ENCODE results near the gene ADGRL3.
"Not testable (repeated sequence)": the region's sequence is repeated elsewhere in the genome, so short reads cannot be mapped to it uniquely, and the experiment has no call there.

Gene ADGRL3

DNA sequence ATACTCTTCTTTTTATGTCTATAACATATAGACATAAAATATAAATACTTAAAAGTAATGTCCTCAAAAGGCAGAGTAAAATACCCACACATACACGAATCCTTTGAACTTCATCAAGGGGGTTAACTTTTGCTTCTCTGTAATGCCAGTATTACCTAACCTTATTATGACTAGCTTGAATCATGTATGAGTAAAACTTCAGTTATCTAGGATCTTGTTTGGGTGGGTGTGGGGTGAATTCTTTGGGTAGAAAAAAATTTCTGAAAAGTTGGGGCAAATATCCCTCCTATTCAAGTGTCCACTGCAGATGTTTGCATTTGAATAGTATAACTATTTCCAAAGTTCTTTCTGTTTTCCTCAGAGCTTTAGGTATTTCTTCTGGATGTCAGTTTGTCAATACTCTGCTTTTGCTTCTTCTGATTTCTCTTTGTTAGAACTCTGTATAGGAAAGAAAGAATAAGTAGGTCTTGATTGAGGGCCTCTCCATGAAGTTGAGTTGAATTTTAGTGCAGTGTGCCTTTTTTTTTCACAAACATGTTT is 173.8 kb downstream of the ADGRL3 start:
- DNase-seq, result no peak

DNA sequence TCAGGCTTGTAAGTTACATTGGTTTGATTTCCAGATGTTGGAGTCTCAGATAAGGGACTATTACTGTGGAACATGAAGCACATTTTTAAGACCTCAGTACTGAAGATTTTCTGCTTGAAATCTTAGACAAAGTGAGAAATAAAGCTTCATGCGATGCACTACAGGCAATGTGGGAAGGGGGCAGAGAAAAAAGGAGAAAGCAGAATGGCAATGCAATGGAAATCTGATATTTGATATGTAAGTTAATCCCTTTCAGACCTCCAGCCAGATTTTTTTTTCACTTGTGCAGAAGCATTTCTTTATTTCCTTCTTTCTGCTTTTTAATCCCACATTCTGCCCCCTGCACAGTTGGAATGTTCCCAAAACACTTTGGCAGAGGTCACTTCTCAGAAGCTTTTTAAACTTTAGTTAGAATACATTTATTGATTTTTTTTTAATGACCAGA is 174.3 kb downstream of the ADGRL3 start:
- DNase-seq, result no peak

DNA sequence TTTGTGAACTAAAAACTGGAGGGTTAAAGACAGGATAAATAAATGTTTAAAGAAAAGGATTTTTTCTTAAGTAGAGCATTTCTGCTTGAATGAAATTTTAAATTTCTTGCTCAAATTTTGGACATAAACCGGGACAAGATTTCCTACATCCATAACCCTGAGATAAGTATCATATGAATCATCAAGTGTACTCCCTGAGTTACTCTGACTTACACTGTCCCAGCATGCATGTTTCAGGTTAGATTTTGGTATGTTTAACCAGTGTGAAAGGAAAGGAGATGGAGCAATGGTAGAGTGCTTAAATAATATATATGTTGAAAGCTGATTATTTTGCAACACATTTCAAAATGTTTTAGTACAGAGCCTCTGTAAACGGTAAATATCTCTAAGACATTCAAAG is 175.2 kb downstream of the ADGRL3 start:
- DNase-seq, result no peak

DNA sequence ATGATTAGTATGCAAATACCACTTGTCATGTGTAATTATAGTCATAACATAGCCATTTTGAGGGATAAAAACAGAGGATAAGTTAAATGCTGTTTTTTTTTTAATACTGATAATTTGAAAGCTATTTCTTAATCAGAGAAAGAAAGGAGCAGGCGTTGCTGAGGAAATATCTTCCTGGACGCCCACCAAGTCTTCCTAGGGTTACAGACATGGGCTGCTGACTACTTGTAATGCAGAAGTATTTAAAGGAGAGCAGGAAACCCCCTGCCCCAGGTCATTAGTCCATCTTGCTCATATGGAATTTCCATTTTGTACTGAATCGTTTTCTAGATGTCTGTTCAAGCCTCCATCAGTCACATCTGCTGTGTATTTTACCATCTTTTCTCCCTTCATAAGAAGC is 176.2 kb downstream of the ADGRL3 start:
- no peak for DNase-seq

DNA sequence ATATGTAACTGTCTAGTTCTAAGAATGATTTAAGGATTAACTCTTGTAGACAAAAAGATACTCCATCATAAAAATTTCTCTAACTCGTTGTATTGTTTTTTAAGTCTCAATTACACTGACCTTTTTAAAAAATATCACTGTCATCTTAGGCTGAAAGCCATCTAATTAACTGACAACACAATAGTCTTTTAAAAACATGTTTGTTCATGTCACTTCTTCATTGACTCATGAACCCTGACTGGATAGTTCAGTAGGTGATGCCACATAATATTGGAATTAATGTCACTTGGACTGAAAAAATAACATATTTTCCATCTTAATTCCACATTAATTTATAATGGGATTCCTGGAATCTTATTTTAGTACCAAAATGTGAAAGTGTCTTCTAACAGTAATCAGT is 179.3 kb downstream of the ADGRL3 start:
- no peak for DNase-seq

DNA sequence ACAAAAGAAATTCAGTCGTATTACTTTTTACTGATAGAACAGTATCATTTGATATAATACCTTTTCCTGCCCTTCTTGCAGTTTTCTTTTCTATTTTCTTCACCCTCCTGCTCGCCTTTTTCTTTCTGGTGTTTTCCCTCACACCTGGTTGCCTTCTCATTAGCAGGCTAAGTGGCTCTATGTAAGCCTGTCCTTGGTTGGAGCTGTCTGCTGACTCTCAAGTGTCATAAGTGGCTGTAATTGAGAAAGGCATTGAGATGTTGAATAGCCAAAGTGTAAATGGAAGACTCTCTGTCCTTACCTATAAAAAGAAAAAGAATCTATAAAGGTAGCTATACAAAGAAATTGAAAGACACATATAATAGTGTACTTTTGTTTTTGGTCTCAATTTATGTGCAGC is 180.7 kb downstream of the ADGRL3 start:
- DNase-seq, result no peak

DNA sequence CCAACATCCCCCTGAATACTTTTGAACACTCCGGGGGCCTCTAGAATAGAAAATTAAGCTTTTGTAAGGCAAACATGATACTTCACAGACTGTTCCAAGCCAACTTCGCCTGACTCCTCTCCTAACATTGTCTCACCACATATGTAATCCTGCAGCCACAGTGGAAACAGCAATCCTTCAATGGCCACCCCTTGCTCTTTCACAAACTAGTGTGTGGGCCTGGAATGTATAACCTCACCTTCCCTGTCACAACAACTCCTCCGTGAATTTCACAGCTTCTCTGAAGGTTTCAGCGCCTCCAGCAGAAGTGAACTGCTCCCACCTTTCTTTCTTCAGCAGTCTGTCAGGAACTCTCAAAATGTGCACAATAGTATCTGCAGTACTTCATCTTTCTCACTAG is 185.1 kb downstream of the ADGRL3 start:
- DNase-seq, result no peak

DNA sequence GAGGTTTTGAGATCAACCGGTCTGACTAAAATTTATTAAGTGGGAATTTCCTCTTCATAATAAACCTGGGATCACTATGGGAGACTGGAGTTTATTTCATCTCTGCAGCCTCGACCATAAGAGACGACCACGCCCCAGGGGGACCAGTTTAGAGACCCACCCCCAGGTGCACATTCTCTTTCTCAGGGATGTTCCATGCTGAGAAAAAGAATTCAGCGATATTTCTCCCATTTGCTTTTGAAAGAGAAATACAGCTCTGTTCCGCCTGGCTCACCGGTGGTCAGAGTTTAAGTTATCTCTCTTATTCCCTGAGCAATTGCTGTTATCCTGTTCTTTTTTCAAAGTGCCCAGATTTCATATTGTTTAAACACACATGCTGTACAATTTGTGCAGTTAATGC is 187.2 kb downstream of the ADGRL3 start:
- not testable (repeated sequence) for DNase-seq

DNA sequence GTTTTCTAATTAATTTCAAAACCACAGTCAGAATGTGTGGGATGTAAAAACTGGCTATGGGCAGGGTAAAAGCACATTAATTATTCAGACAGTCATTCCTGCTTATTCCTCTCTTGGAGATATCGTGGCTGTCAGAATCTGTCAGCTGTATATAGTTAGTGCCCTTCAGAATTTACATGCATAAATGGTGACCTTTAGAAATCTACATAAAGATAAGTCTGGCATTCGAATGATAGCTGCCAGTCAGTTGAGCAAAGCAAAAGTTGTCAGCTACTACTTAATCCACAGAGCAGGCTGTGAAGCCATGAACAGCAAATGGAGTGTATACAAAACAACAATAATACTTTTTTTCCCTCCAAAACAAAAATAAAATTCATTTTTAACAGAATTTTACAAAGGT is 189.5 kb downstream of the ADGRL3 start:
- no peak for DNase-seq

DNA sequence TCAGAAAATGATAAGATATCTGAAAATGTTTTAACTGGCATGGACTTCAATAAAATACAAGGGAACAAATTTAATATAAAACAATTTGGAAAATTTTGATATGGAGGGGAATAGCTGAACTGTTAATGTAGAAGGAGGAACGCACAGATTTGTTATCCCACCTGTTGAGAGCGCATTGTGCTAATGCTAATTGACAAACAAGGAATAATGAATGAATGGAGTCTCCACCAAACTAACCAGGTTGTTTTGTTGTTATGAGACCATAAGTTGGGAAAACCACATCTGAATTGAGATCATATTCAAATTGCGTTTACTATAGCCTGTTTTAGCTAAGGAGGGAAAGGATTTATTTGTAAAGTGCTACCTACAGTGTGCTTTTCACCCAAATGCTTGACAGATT is 195.6 kb downstream of the ADGRL3 start:
- DNase-seq, result no peak

DNA sequence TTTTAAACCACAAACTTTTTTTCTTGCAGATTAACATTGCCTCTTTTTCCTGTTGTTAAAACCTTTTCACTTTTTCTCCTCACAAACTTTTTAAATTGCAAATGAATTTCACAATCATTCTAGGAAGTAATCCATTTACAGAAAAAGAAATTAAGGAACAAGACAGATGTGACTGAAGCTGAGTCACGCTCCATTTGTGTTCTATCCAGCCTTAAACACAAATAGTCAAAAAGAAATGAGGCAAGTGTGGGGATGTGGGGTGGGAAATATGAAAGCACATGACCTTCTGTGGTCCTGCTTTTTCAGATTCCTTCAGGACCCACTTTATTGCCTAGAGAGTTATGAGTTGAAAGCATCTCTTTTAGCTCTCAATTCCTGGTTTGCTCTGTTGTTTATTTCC is 197.0 kb downstream of the ADGRL3 start:
- DNase-seq, result no peak

DNA sequence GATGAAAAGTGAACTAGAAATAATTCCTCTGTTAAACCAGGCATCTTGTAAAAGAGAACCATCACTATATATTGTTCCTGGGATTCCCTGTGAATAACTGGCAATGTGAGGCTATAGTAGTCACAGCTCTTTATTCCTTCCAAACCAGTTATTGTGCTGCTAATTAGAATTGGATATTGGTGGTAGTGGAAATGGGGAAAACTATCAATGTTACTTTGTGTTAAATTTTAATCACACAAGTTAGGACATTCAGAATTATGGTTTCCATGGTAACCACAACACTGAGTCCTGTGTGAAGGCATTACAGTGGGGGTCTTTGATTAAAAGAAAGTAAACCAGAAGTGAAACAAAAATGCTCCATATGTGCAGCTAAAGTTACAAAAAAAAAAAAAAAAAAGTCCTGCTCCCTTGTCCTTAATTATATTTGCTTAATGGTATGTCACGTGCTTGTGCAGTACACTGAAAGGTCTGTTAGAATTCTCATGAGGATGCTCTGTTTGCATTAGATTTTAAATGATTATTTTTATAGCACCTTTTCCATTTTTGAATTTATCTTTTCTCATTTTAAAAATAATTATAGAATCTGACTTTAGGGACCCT is 200.4 kb downstream of the ADGRL3 start:
- no peak for DNase-seq

DNA sequence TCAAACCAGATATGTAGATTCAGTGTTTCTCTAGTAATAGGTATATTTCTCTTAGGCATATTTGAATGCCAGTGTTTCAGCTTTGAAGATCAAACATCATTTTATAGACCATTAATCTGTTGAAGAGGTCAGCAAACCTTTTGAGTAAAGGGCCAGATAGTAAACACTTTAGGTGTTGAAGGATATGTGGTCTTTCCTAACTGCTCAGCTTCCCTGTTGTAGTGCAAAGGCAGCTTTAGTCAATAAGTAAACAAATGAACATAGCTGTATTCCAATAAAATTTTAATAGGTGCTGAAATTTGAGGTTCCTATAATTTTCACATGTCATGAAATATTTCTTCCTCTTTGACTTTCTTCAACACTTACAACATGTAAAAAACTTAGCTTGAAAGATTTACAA is 201.6 kb downstream of the ADGRL3 start:
- DNase-seq, result no peak

DNA sequence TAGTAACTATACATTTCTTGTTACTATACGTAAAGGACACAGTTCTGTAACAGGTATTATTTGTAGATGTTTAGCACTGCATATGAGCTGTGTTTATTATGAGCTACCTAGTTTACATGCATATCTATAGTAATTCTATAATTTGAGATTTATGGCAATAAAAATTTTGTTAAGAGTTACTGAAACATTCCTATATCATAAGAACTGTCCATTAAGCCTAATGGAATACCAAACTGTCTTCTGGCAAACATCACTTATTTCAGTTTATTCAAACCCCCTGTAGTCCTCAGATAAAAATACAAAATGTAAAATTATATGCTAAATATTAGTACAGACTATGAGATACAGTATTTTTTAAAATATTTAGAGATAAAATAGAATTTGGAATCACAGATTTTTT is 205.2 kb downstream of the ADGRL3 start:
- no peak for DNase-seq

DNA sequence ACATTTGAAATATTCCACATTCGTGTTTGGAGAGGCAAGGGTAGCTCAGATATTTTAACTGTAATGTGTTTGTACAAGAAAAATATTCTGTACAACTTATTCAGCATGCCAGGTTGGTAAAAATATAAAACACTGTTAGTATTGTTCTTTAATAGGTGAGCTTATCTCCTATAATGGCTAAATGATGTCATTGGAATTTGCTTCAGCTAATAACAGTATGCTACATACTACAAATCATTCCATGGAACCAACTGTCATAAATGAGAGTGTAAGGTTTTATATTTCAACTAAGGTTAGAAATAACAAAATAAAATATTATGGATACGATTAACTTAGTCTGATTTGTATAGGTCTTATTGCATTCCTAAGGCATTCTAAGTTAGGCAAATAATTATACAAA is 206.6 kb downstream of the ADGRL3 start:
- DNase-seq, result no peak

DNA sequence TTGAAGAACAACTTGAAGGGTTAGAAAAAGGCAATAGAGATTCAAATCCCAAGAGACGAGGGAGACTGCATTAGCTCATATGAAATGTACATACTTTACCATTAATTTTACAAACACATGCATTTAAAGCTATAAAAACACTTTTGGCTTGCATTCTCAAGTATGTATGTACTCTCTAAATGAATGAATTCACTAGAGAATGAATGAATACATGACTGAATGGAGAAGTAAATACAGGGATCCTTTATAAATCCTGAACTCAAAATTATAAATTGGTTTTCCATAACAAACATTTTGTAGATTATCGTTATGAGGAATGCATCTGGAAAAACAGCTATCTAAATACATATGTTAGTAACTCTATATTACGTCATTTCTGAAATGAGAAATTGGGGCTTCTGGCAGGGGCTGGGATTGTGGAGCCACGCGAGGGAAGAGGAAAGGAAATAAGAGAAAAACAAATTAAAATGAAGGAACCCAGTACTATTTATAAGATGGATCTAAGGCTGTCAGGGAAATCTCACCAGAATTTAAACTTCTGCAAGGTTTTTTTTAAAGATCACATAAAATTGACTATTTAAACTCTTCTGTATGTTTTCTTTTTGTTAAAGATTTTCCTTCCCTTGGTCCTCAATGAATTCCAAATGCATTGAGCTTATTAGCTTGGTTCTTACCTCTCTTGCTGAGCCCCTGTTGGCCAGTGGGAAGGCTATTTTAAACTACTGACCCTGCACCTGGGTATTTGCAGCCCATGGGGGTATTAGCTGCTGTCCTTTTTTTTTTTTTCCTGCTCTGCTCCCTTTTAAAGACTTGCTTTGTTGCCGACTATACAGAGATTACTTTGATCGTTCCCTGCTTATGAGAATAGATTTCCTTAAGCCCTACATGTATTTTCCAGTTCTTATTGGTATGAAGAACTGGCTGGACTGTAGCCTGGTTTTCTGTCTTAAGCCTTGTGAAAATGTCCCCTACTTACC is 207.8 kb downstream of the ADGRL3 start:
- DNase-seq, result no peak

DNA sequence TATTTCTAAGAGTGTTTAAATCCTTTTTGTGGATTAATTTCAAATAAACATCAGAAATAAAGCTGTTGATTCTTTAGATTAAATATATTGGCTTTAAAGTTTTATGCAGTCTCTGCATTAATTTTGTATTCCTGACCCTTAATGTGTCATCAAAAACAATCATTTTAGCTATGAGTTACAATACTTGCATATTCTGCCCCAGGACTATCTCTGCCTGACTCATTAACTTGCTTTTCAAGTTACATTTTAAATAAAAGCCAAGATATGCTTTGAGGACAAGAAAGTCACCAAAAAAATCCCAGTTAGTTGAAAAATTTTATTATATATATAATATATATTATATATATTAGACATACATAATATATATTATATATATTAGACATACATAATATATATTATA is 208.7 kb downstream of the ADGRL3 start:
- DNase-seq, result no peak

DNA sequence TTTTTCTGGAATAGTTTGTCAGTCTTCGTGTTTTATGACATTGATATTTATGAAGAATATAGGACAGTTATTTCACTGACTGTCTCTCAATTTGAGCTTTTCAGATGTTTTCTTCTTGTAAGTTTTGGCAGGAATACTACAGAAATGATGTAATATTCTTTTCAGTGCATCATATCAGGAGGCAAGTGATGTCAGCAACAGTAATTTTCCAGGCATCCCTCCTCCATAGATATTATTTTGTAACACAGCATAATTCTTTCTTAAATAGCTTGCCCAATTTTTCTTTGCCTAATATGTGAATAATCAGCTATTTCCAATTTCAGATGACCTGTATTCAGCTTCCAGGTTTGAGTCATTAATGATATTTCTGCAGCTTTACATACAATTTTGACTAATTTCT is 211.1 kb downstream of the ADGRL3 start:
- no peak for DNase-seq

DNA sequence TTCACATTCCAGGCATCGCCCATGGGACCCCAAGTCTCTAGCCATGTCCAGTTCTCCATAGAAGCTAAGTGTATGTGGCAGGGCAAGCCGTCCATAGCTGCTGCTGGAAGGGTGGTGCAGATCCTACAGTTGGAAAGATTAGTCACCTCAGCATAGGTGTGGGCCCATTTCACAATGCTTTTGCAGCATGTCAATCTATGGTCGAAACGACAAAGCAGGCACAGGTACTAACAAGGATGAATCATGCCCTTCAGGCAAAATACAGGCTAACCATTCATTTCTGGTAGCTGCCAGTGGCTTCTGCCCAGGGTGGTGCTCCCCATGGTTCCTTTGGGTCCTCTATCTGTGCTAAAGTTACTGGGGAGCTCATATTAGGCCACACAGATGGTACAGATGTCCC is 225.2 kb downstream of the ADGRL3 start:
- no peak for DNase-seq

DNA sequence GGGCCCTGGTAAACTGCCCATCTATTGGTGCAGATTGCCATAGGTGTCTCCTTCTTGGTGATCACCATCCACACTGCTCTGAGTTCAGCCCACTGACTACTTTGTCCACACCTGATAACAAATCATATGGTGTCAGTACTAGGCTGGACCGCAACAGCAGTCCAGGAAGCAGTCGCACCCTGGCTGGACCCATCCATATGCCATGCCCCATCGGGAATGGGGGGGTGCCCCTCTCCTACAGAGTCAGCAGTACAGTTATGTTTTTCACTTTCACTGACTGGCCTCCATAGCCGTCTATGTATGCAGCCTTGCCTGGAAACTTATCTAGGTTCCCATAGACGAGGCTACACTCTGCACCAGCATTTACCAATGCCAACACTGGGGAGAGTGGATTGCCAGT is 226.1 kb downstream of the ADGRL3 start:
- no peak for DNase-seq

DNA sequence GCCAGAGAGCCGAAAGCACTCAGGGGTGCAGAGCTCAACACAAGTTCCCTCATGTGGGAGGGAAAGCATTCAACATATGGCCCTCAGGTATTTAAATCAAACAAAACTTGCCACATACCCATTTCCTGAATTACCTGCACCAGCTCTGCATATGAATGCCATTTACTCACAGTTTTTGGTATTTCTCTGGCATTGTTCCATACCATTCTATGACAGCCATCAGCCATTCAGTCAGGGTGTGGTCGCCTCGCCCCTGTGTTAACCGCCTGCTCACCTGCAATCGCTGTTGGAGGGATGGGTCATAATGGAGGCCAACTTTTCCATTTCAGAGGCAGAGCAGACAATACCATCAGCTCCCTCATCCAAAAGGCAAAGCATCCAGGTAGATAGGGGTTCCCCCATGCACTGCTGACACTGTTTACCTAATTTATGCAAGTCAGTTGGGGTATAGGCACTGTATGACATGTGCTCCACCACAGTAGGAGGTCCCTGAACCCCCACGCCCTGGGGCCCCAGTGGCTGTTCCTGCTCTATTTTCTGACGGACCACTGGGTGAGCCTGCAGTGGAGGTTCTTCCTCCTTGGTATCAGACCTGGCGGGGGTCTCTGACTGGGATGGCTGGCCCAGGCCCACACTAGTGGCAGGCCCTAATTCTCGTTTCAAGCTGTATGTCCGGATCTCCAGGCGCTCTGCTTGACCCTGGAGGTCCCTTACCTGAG is 227.1 kb downstream of the ADGRL3 start:
- DNase-seq, result no peak

DNA sequence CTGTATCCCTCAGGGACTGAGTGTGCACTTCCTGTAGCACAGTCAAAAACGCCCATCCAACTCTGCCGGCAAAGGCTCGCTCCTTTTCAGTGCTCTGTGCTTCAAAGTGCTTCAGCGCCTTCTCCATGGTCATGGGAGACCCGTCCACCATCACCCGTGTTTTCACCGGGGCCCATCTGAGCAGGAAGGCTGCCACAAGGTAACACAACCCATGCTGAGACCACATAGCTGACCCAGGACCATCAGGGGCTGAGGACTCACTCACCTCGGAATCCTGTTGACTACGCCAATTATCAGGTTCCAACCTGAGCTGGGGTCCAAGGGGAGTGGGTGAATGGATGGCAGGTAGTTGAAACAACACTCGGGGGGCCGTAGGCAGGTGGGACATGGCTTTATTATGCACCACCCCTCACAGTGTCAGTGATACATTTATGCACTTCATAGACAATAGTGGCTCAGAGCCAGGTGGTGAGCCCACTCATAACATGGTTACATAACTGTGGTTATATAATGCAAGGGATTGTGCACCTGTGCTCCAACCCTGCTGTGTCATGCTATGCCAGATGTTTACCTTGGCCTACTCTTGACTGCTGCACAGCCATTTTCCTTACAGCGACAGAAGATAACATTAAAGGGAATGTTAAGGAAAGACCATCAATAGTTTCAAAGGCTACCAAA is 227.8 kb downstream of the ADGRL3 start:
- no peak for DNase-seq

DNA sequence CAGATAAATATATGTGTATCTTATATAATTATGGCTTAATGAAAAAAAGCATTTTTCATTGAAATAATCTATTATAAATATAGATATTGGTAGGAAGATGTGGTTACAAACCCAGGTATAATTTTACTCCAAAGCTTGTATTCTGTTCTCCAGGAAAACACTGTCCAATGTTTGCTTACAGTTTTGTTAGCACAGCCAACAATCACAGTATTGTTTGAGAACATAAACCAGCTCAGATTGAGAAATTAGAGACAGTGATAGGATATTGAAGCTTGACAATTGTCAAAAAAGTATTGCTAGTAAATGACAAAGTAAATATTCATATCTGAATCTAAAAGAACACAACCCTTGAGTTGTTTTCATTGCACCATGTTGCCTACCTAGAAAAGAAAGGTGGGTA is 228.8 kb downstream of the ADGRL3 start:
- DNase-seq, result no peak
